Jurkat, Clone E6-1 (cell line): ENCODE data around the gene RBL1.
A peak's percentile ranks its signal among the peaks of the same experiment; 100 is the strongest.

Experiments
- DNase-seq: peaks from one replicate; pipeline ENCODE4 v3.0.0-alpha.2; 2011; ENCODE audit warnings: low read depth, low spot score
- H3K4me3 ChIP-seq: 2 replicates; pipeline ENCODE4 v1.5.1; 2011; ENCODE audit warnings: mild to moderate bottlenecking, low read length, control low read depth, moderate library complexity

The RBL1 gene

GRCh38 chr20:36959242-36959641 is 136.6 kb downstream of the RBL1 start:
- DNase-seq: no peak
- H3K4me3 ChIP-seq: no peak overlapping the region

- no peak overlapping the region for H3K4me3 ChIP-seq
- no peak for DNase-seq
Measured at GRCh38 chr20:36957875-36958667, 137.7 kb downstream of the RBL1 start.

- no peak overlapping the region for H3K4me3 ChIP-seq
- DNase-seq: no peak
Measured at GRCh38 chr20:36956674-36957073, 139.1 kb downstream of the RBL1 start.

- no peak for DNase-seq
- H3K4me3 ChIP-seq: no peak overlapping the region
Measured at GRCh38 chr20:36956016-36956415, 139.8 kb downstream of the RBL1 start.

- DNase-seq: no peak
- no peak overlapping the region for H3K4me3 ChIP-seq
Measured at GRCh38 chr20:36951979-36952738, 143.6 kb downstream of the RBL1 start.

GRCh38 chr20:36951198-36951978 is 144.4 kb downstream of the RBL1 start, which contains the start of gene SAMHD1:
Gene SAMHD1, minus strand, starts transcription at chr20:36951708. Its CDS starts 65 bp downstream, at chr20:36951643.
- no peak for DNase-seq

GRCh38 chr20:36950414-36951197 is 145.2 kb downstream of the RBL1 start:
- DNase-seq: peak; percentile 42

More at GRCh38 chr20:36951198-36951978, 144.4 kb downstream of the RBL1 start, which contains the start of gene SAMHD1:
- H3K4me3 ChIP-seq: no peak within 1 kb of the TSS

More at GRCh38 chr20:36950414-36951197, 145.2 kb downstream of the RBL1 start:
- H3K4me3 ChIP-seq: no peak overlapping the region
